ENCODE data around the gene FSTL5.

Gene FSTL5

GRCh38 chr4:161704040-161704439 lies 459.8 kb downstream of the FSTL5 start:
- DNase-seq = no peak

- no peak for DNase-seq
Observed at GRCh38 chr4:161702287-161702686, 461.5 kb downstream of the FSTL5 start.

GRCh38 chr4:161696944-161697343 lies 466.9 kb downstream of the FSTL5 start:
- DNase-seq = no peak

- DNase-seq = no peak
Observed at GRCh38 chr4:161680146-161680545, 483.7 kb downstream of the FSTL5 start.

- no peak for DNase-seq
Observed at GRCh38 chr4:161664740-161665139, 499.1 kb downstream of the FSTL5 start.

- no peak for DNase-seq
Observed at GRCh38 chr4:161663844-161664243, 500.0 kb downstream of the FSTL5 start.

- no peak for DNase-seq
Observed at GRCh38 chr4:161658676-161659075, 505.1 kb downstream of the FSTL5 start.

- no peak for DNase-seq
Observed at GRCh38 chr4:161657616-161658015, 506.2 kb downstream of the FSTL5 start.

- no peak for DNase-seq
Observed at GRCh38 chr4:161656594-161656993, 507.2 kb downstream of the FSTL5 start.

- no peak for DNase-seq
Observed at GRCh38 chr4:161655148-161655547, 508.7 kb downstream of the FSTL5 start.

GRCh38 chr4:161653697-161654096 lies 510.1 kb downstream of the FSTL5 start:
- no peak for DNase-seq

- DNase-seq = no peak
Observed at GRCh38 chr4:161651586-161651985, 512.2 kb downstream of the FSTL5 start.

- no peak for DNase-seq
Observed at GRCh38 chr4:161650812-161651211, 513.0 kb downstream of the FSTL5 start.

- DNase-seq = no peak
Observed at GRCh38 chr4:161647757-161648156, 516.0 kb downstream of the FSTL5 start.

GRCh38 chr4:161642708-161643107 lies 521.1 kb downstream of the FSTL5 start:
- no peak for DNase-seq

- no peak for DNase-seq
Observed at GRCh38 chr4:161629694-161630441, 533.9 kb downstream of the FSTL5 start.

- no peak for DNase-seq
Observed at GRCh38 chr4:161604516-161605300, 559.1 kb downstream of the FSTL5 start.

- DNase-seq = no peak
Observed at GRCh38 chr4:161601011-161601410, 562.8 kb downstream of the FSTL5 start.

- no peak for DNase-seq
Observed at GRCh38 chr4:161595230-161595771, 568.5 kb downstream of the FSTL5 start.

GRCh38 chr4:161585011-161585410 lies 578.8 kb downstream of the FSTL5 start:
- DNase-seq = no peak

- no peak for DNase-seq
Observed at GRCh38 chr4:161583549-161583948, 580.3 kb downstream of the FSTL5 start.

- DNase-seq = no peak
Observed at GRCh38 chr4:161581262-161582230, 582.3 kb downstream of the FSTL5 start.

Measured in right kidney (tissue), 1 donor.